GM12874 (cell line): Measurements from ENCODE around the gene DYNLT2.

ENCODE experiments used
- TF ChIP-seq, protein P1 (sequence below): IDR thresholded peaks from 2 replicates; pipeline ENCODE4 v1.5.1; 2011; ENCODE audit warnings: low read depth, mild to moderate bottlenecking, control low read depth, low read length, moderate library complexity; ENCODE audit not compliant: insufficient read depth

Gene DYNLT2

GRCh38 chr6:169780571-169781091 lies 29.3 kb upstream of the DYNLT2 start:
- TF ChIP-seq, protein P1, sequence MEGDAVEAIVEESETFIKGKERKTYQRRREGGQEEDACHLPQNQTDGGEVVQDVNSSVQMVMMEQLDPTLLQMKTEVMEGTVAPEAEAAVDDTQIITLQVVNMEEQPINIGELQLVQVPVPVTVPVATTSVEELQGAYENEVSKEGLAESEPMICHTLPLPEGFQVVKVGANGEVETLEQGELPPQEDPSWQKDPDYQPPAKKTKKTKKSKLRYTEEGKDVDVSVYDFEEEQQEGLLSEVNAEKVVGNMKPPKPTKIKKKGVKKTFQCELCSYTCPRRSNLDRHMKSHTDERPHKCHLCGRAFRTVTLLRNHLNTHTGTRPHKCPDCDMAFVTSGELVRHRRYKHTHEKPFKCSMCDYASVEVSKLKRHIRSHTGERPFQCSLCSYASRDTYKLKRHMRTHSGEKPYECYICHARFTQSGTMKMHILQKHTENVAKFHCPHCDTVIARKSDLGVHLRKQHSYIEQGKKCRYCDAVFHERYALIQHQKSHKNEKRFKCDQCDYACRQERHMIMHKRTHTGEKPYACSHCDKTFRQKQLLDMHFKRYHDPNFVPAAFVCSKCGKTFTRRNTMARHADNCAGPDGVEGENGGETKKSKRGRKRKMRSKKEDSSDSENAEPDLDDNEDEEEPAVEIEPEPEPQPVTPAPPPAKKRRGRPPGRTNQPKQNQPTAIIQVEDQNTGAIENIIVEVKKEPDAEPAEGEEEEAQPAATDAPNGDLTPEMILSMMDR, result no peak

DNA sequence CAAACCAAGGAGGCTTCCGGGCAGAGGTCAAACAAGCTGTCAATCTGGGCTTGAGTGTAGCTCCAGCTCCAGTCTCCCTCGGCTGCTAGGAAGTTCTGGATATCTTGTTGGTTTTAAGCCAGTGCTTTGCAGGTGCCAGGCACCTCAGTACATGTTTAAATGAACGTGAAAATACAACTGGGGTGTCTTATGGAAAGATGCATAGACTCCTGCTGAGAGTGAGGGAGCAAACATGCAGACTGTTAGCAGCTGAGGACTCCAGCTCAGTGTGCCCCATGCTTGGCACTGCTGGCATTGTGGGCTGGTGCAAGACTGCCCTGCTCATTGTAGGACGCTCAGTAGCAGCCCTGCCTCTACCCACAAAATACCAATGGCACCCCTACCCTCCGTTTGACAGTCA lies 28.5 kb upstream of the DYNLT2 start:
- TF ChIP-seq, protein P1, result no peak

DNA sequence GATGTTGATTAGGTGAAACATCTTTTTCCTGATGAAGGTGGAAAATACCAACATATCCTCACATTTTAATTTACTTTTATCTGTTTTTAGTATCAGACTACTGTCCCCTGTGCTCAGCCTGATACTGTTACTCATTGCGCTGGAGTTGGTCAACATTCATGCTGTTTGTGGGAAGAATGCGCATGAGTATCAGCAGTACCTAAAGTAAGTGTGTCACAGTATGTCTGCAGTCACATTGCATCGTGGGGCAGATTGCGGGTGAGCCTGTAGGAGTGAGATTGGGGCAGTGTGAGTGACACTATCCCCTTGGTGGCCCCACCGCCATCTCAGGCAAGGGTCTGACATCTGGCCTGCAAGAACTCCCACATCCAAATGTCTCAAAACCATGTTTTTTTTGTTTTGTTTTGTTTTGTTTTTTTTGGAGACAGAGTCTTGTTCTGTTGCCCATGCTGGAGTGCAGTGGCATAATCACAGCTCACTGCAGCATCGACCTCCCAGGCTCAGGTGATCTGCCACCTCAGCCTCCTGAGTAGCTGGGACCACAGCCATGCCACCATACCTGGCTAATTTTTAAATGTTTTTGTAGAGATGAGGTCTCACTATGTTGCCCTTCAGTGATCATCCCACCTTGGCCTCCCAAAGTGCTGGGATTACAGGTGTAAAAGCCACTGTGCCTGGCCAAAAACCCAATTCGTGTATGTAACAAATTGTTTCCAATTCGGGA lies 27.9 kb upstream of the DYNLT2 start:
- TF ChIP-seq, protein P1, result no peak

GRCh38 chr6:169778646-169779045 lies 27.3 kb upstream of the DYNLT2 start:
- TF ChIP-seq, protein P1, result no peak

GRCh38 chr6:169777896-169778295 lies 26.5 kb upstream of the DYNLT2 start:
- TF ChIP-seq, protein P1, result no peak

- TF ChIP-seq, protein P1, result no peak
Observed at GRCh38 chr6:169776379-169776778, 25.0 kb upstream of the DYNLT2 start.

- TF ChIP-seq, protein P1, result no peak
Observed at GRCh38 chr6:169775321-169775720, 23.9 kb upstream of the DYNLT2 start.
